Stimulated activated CD8-positive, alpha-beta memory T cell treated with anti-CD3 and anti-CD28 coated beads, Interleukin-15, amount 100 ng/mL, for 24 hours (primary cell): Measurements from ENCODE around the gene TSEN54.

ENCODE experiments used
- DNase-seq: peaks from one replicate; pipeline ENCODE4 v3.0.0-alpha.2; 2020; ENCODE audit warnings: low read depth

The TSEN54 gene

DNA sequence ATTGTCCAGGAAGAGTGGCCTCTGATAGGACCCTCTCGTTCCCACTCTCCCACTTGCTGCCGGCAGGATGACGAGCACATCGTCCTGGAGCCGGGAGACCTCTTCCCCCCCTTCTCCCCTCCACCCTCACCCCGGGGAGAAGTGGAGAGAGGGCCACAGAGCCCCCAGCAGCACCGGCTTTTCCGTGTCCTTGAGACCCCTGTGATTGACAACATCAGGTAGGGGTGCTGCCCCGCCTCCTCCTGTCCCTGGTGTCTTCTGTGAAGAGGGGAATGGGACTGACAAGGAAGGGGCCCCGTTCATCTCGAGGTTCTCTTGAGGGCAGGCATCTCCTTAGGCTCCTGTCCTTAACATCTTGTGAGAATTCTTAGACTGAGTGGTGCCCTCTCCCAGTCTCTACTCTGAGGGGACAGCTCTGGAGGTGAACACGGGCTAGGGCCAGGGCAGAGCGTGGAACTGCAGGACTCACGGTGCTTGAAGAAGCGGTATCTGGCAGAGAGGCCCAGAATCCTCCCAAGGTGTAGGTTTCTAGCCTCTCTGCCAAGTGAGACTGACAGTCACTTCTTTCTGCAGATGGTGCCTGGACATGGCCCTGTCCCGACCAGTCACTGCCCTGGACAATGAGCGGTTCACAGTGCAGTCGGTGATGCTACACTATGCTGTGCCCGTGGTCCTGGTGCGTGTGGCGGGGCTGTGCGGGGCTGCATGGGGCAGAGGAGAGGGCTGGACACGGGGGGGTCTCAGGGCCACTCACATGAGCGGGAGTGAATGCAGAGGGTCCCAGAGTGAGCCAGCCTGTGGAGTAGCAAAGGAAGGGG, 27.4 kb upstream of the TSEN54 start:
- DNase-seq: no peak

DNA sequence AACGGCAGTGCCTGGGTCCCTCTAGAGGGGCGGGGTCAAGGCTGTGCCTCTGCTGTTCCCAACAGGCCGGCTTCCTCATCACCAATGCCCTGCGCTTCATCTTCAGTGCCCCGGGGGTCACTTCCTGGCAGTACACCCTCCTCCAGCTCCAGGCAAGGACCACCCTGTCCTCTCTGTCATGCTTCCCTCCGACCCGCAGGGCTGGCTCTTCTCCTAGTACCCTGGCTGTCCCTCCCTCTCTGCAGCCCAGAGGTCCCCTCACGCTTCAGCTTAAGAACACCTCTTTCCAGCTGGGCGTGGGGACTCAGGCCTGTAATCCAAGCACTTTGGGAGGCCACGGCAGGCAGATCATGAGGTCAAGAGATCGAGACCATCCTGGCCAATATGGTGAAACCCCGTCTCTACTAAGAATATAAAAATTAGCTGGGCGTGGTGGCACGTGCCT, 26.8 kb upstream of the TSEN54 start:
- no peak for DNase-seq

DNA sequence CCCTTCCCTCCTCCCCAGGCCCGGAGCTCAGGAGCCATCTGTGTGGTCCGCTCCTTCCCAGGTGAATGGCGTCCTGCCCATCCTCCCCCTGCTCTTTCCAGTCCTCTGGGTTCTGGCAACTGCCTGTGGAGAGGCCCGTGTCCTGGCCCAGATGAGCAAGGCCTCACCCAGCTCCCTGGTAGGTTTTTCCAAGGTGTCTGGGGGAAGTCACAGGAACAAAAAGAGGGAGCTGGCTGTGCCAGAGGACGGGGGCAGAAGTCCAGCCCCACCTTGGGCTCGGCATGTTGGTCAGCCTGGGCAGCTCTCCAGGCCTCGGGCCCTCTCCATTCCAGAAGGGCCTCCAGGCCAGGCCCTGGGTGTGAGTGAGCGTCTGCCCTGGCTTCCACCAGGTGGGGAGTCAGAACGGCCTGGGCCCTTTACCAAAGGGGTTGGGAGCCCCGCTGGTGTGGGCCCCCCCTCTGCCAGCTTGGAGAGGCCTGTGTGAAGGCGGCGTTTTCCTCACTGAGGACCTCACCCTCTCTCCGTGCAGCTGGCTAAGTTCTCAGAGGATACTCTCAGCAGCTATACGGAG, 26.1 kb upstream of the TSEN54 start:
- DNase-seq: no peak

DNA sequence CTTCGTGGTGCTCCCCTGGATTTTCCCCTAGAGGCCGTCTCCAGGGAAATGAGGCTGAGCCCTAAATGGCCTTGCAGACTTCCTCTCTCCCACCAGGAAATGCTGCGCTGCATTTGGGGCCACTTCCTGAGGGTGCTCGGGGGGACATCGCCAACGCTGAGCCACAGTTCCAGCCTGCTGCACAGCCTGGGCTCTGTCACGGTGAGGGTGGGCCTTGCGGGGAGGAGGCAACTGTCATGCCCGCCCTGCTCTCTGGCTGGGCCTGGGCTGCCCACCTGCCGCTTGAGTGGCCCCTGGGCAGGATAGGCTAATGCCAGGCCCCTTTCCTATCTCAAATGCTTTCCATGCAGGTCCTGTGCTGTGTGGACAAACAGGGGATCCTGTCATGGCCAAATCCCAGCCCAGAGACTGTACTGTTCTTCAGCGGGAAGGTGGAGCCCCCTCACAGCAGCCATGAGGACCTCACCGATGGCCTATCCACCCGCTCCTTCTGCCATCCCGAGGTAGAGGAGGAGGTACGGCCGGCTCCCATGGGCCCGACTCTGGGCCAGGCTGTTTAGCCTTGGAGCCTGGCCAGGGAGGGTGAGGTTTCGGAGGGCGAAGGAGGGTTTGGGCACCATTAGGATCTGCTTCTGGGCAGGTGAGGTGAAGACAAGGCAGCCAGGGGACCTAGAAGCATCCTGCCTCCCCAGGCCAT, 25.2 kb upstream of the TSEN54 start:
- no peak for DNase-seq

DNA sequence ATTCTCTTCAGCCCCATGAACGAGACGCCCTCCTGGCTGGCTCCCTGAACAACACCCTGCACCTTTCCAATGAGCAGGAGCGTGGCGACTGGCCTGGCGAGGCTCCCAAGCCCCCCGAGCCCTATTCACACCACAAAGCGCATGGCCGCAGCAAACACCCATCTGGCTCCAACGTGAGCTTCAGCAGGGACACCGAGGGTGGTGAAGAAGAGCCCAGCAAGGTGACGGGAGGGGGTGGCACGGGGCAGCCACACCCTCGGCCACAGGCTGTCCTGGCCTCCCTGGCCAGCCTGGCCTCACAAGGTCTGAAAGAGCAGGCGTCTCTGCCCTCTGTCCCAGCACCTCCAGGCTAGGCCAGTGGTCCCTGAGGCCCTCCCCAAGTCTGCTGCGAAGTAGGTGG, 24.6 kb upstream of the TSEN54 start:
- no peak for DNase-seq

DNA sequence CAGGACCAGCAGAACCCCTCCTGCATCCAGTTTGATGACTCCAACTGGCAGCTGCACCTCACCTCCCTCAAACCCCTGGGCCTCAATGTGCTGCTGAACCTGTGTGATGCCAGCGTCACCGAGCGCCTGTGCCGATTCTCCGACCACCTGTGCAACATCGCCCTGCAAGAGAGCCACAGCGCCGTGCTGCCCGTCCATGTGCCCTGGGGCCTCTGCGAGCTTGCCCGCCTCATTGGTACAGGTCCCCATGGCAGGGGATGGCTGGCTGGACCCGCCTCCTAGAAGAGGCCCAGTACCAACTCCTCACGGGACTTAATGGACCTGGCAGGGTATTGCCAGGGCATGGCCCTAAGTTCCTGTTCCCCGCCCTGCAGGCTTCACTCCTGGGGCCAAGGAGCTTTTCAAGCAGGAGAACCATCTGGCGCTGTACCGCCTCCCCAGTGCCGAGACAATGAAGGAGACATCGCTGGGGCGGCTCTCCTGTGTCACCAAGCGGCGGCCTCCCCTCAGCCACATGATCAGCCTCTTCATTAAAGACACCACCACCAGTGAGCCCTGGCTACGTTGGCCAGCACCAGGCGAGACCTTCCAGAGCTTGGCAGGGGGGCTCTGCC, 23.7 kb upstream of the TSEN54 start:
- DNase-seq: no peak

DNA sequence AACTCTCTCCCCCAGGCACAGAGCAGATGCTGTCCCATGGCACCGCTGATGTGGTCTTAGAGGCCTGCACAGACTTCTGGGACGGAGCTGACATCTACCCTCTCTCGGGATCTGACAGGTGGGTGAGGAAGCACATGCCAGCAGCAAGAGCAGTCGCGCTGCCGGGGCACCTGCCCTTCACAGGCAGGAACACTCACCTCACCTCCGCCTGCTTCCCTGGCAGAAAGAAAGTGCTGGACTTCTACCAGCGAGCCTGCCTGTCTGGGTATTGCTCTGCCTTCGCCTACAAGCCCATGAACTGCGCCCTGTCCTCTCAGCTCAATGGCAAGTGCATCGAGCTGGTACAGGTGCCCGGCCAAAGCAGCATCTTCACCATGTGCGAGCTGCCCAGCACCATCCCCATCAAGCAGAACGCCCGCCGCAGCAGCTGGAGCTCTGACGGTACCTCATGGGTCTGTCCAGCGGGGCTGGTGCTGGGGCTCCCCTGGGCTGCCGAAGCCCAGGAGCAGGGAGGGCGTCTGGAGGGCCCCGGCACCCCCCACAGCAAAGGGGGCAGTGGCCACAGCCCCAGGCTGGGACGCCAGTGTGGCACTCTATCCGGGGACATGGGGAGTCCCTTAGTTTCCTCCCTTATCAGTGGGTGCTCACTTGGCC, 22.7 kb upstream of the TSEN54 start:
- DNase-seq: no peak

DNA sequence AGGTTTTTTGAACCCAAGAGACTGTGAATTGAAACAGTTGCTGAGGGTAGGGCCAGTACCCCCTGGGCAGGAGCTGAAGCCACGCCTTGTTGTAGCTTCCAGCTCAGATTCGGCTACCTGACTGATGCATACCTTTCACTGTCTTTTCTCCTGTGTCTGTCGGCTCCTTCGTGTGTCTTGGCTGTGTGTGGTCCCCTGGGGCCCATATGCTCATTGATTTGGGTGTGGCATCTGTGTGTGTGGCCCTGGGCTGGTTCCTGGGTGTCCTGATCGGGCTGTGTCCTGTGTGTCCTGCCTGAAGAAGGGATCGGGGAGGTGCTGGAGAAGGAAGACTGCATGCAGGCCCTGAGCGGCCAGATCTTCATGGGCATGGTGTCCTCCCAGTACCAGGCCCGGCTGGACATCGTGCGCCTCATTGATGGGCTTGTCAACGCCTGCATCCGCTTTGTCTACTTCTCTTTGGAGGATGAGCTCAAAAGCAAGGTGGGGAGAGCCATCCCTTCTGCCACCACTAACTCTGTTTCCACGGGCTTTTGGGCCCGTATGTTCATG, 21.9 kb upstream of the TSEN54 start:
- DNase-seq: no peak

DNA sequence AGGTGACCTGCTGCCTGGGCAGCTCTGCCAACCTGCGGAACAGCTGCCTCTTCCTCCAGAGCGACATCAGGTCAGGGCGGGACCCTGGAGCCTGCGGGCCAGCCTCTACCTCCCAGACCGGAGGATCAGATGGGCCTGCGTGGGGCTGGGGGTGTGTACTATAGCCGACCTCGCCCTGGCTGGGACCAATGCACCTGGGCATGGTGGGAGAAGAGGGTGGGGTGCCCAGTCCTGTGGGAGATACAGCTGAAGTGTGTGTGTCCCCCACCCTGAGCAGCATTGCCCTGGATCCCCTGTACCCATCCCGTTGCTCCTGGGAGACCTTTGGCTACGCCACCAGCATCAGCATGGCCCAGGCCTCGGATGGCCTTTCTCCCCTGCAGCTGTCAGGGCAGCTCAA, 20.3 kb upstream of the TSEN54 start:
- DNase-seq: no peak

DNA sequence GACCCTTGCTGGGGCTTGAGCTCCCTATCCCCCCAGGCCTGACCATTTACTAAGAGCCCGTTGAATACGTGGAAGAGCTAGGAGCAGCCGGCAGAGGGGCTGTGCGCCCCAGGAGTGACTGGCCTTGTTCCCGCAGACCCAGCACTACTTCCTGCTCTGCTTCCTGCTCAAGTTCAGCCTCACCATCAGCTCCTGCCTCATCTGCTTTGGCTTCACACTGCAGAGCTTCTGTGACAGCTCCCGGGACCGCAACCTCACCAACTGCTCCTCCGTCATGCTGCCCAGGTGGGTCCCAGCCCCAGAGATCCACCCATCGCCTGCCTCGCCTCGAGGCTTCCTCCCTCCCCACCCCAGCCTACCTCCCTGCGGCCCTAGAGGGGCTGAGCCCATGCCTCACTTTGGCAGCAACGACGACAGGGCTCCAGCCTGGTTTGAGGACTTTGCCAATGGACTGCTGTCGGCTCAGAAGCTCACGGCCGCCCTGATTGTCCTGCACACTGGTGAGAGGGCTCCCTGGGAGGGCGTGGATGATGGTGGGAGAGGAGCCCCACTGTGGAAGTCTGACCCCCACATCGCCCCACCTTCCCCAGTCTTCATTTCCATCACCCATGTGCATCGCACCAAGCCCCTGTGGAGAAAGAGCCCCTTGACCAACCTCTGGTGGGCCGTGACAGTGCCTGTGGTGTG, 18.1 kb upstream of the TSEN54 start:
- DNase-seq: no peak

DNA sequence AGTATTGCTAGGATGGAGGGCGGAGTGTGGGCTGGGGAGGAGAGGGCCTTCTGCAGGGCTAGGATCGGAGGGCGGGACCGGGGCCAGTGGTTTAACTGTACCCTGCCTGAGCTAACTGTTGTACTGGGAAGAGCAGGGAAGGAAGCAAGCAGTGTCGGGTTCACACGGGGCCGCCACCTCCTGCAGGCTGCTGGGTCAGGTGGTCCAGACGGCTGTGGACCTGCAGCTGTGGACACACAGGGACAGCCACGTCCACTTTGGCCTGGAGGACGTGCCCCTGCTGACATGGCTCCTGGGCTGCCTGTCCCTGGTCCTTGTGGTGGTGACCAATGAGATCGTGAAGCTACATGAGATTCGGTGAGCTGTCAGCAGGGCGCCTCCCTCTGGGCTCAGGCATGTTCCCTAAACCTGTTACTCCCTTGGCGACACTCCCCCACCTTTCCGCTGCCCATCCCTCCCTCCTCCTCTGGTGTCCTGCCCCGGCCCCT, 17.6 kb upstream of the TSEN54 start:
- no peak for DNase-seq

DNA sequence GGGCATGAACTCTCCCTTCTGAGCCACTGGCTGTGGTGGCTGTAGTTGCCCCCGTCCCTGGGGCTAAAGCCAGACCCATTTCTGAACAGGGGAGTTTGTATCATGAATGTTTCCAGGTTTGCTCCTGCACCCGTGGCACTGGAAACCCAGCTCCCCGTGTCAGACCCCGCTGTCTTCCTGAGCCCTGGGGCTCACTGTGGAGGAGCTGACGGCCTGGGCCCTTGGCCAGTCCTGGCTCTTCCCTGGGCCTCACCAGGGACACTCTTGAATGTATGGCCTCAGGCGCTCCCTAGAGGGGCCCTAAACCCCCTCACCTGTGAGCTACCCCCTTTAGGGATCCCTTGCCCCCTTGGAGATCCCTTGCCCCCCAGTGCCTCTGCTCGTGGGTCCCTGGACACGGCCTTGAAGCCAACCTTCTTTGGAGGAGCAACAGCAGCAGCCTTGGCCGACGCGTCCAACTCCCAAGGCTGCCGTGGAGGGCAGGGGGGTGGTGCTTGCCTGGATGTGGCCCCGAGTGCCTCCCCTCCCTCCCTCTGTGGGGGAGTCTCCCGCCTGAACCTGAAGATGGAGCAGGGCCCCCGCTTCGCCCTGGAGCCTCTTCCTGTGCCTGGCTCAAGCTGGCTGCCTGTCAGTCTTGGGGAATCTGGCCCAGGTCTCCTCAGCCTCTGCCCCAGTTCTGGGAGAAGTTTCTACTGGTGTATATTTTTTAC, 16.9 kb upstream of the TSEN54 start:
- no peak for DNase-seq

DNA sequence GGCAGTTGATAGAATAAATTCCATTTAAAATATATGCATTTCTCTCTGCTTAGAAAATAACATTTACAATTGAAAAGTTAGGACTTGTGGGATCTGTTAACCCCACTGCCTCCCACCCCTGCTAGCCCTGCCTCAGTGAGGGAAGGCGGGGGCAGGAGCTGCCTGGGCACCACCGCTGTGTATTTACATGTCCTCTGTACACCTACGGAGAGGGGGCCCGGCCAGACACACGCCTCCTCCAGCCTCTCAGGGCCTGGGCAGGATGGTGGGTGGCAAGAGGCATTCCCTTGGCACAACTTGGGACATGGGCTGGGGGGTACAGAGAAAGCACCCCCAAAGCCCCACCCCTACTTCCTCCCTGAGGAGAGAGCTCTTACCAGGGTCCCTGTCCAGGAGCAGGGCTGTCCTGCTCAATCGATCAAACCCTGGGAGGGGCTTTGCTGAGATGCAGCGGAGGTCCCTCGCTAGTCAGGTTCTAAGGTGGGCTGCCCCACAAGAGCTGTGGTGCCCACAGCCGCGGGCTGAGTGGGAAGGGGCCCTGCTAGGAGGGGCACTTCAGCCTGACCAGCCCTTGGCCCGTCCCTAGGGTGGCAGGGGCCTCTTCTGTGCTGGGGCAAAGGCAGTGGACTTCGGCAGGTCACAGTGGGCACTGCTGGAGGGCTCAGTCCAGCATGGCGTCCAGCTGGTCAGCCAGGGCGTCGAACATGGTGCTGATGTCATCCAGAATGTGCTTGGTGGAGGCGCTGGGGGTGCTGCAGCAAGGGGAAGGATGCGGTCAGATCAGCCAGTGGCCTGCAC, 15.7 kb upstream of the TSEN54 start:
- no peak for DNase-seq

DNA sequence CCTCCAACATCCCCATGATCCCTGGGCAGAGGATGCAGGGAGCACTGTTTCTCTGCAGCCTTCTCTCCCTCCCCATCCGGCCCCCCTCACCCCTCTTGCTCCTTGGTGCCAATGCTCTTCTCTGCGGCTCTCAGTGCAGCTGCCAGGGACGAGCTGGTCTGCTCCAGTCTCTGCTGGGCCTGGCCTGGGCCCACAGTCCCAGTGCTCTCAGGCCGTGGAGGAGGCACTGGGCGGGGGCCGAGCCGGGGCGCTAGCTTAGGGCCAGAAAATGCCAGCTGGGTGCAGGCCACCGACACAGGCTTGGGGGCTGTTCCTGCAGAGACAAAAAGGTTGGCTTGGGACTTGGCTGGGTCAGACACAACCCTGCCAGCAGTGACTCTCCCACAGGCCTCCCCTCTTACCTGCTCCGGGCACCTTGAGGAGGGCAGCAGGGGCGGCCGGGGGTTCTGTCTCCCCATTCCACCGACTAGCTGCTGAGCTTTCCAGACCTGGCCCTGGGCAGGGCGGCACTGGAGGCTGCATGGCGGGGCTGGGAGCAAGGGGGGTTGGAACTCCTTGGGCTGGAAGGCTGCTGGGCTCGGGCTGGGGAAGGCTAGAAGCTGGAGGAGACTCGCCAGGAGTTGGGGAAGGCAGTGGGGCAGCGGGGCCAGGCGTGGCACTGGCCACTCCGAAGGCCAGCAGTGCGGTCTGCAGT, 14.8 kb upstream of the TSEN54 start:
- no peak for DNase-seq

DNA sequence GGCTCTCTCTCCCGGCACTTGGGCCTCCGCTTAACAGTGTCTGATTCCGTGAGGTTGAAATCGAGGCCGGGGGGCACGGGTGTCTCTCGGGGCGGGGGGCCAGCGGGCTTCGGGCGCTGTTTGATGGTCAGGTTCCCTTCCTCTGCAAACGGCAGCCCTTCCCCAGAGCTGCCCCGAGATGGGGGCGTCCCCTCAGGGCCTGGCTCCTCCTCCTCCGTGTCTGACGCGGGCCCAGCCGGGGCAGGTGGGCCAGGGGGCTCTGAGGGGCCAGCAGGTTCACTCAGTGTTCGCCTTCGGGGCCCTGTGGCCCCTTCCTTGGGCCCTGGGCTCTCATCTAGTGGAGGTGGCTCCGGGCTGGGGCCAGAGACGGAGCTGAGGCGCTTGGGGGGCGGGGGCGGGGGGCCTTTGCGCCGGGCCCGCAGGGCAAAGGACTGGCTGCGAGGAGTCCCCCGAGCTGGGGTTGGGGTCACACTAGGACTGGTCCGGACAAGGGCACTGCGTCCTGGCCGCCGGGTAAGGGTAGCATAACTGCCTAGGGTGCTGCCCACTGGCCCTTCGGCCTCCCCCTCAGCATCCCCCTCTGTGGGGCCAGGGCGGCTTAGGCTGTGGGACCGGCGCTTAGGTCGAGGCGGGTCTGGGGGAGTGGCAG, 14.1 kb upstream of the TSEN54 start:
- no peak for DNase-seq

DNA sequence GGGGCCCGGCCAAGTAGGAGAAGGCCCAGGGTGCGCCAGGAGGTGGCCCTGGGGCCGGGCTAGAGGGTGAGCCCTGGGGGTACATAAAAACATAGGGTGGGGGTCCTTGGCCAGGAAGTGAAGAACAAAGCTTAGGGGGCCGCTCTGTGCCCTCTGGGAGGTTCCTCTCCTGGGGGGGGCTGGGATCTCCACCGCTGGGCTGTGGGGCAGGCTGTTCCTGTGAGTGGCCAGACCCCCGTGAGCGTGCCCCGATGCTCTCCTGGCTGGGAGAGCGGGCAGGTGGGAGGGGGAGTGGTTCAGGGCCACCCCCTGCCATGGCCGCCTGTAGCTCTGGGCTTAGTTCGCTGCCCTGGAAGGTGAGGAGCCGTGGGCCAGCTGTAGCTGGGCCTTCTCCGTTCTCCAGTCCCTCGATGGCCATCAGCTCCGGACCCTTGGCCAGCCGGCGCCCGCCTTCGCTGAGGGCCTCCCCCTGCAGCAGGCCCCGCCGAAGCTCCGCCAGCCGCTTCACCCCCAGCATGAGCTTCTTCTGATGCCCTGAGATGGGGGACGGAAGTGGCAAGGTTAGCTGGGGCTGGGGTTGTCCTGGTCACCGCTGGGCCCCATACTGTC, 13.5 kb upstream of the TSEN54 start:
- no peak for DNase-seq

DNA sequence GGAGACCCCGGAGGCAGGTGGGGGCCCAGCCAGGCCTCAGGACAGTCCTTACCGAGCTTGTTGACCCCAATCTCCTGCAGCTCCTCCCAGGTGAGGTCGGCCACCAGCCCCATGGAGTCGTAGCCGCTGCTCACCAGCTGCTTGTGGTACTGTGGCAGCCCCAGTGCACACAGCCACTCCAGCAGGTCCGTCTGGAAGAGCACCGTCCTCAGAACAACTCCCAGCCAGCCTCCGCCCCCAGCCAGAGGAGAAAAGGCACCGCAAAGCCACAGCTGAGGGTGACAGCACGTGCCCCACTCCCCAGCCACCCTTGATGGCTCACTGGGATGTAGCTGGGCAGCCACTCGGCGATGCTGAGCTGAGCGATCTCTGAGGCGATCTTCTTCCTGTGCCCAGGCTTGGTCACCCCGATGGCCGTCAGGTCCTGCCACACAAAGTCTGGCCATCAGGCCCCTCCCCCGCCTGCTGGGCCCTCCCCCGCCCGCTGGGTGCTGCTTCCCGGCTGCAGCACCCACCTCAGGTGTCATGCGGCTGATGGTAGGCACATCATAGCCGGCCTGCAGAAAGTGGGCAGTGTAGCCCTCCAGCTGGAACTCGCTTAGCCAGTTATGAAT, 12.9 kb upstream of the TSEN54 start:
- DNase-seq: no peak

DNA sequence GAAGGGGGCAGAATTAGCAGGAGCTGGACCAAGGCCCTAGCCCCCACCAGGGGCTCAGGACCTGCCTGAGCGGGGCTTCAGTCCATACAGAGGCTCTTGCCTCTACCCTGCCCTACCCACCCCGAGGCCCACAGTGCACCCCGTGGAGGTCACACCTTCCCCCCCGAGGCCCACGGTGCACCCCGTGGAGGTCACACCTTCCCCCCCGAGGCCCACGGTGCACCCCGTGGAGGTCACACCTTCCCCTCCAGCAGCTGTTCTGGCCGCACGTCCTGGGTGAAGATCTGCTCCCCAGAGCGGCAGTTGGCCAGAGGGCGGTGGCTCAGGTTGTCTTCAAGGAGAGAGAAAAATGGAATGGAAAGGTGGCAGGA, 12.4 kb upstream of the TSEN54 start:
- no peak for DNase-seq
